ENCODE data around the gene FHIT.

DNA sequence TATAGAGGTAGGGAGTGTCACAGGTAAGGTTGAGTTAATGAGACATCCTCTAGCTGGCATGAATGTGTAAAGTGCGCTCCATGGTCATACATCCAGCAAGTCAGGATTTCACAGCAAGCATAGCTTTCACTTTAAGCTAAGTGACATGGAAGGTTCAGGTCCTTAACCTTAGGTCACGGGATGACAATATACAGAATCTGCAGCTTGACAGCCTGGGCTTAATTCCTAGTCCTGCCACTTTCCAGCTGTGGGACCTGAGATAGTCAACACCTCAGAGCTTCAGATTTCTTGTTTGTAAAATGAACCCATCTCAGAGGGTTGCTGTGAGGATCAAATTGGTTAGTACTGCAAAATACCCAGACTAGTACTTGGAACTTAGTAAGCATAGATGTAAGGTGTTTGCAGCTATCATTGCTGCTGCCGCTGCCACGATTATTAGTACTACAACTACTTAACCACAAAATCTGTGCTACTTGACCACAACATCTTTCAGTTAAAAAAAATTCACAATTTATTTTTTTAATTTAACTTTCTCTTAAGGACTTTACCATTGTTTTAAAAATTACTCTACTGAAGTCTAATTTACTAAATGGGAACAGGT lies 1311.3 kb downstream of the FHIT start:
- TF ChIP-seq, protein P1, sequence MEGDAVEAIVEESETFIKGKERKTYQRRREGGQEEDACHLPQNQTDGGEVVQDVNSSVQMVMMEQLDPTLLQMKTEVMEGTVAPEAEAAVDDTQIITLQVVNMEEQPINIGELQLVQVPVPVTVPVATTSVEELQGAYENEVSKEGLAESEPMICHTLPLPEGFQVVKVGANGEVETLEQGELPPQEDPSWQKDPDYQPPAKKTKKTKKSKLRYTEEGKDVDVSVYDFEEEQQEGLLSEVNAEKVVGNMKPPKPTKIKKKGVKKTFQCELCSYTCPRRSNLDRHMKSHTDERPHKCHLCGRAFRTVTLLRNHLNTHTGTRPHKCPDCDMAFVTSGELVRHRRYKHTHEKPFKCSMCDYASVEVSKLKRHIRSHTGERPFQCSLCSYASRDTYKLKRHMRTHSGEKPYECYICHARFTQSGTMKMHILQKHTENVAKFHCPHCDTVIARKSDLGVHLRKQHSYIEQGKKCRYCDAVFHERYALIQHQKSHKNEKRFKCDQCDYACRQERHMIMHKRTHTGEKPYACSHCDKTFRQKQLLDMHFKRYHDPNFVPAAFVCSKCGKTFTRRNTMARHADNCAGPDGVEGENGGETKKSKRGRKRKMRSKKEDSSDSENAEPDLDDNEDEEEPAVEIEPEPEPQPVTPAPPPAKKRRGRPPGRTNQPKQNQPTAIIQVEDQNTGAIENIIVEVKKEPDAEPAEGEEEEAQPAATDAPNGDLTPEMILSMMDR (IDR thresholded peaks at IDR 0.05): no peak
- no peak for TF ChIP-seq POLR2A (IDR thresholded peaks at IDR 0.05)
